HCT116 (cell line): Measurements from ENCODE around the gene NDE1. TPM values are rescaled to one million over a fixed set of nuclear protein-coding genes. Genes with fewer than 3 reads are reported as not detected.

ENCODE experiments used
- ATAC-seq: fragments of 200-7000 bp; cut with Tn5 transposase; 2 replicates; pipeline ENCODE4 v1.9.1; 2020; ENCODE audit warnings: mild to moderate bottlenecking, moderate library complexity
- BruUV-seq: library from RNA; stranded (reverse); fragments of 400-500 nt; replicated peaks from 2 replicates; lab custom pipeline; 2021; lab: Mats Ljungman, UMichigan
- CTCF ChIA-PET: fragments of 300-600 bp; sonication (Branson Sonifier 250); formaldehyde crosslinking; loops from one replicate; lab custom pipeline; 2021; ENCODE audit warnings: antibody characterized with exemption; lab: Charles Lee
- POLR2A ChIA-PET: fragments of 300-600, 350-600 bp; sonication (Branson Sonifier 250); formaldehyde crosslinking; loops from one replicate; lab custom pipeline; 2021; ENCODE audit warnings: antibody characterized with exemption; lab: Charles Lee
- RAD21 ChIA-PET, 2 experiments: fragments of 300-600 bp; sonication (Branson Sonifier 250); formaldehyde crosslinking; loops; one replicate each; lab custom pipeline; 2023; ENCODE audit warnings: low total read pairs in 2 of 2; ENCODE audit not compliant: uncharacterized antibody in 2 of 2, unreplicated experiment in 2 of 2, low non-redundant PET in 1 of 2; lab: Charles Lee
- DNase-seq: peaks from one replicate; pipeline ENCODE4 v3.0.0-alpha.2; 2010; ENCODE audit warnings: low read depth, low spot score
- H2AFZ ChIP-seq: fragments of 200-600 bp; shearing (Covaris generic), sonication (generic); 2 replicates; pipeline ENCODE4 v1.6.1; 2017; ENCODE audit warnings: low read depth, mixed run types, mixed read lengths, antibody characterized with exemption, low read length; ENCODE audit not compliant: poor library complexity, severe bottlenecking
- H3K27ac ChIP-seq: 2 replicates; pipeline ENCODE4 v1.5.1; 2012; ENCODE audit warnings: low read depth, low read length
- H3K27me3 ChIP-seq: fragments of 200-600 bp; sonication (generic); 2 replicates; pipeline ENCODE4 v1.6.1; 2016; ENCODE audit warnings: mixed run types, low read length, mixed read lengths; ENCODE audit not compliant: insufficient read depth
- H3K36me3 ChIP-seq, 2 experiments: fragments of 200-500 bp in 1 of 2; fragments of 200-600 bp in 1 of 2; sonication (Bioruptor generic) in 1 of 2; sonication (generic) in 1 of 2; 2 replicates each; pipeline versions ENCODE4 v1.5.1 to v1.6.1; 2014 to 2016; ENCODE audit warnings: low read length in 2 of 2, inconsistent platforms in 1 of 2, mixed read lengths in 1 of 2, mixed run types in 1 of 2; ENCODE audit not compliant: insufficient read depth in 2 of 2, control insufficient read depth in 1 of 2
- H3K4me1 ChIP-seq, 2 experiments: fragments of 200-600 bp in 1 of 2; sonication (generic) in 1 of 2; 2 replicates each; pipeline versions ENCODE4 v1.5.1 to v1.6.1; 2012 to 2017; ENCODE audit warnings: low read length in 2 of 2, inconsistent platforms in 1 of 2, mild to moderate bottlenecking in 1 of 2, mixed read lengths in 1 of 2, mixed run types in 1 of 2, moderate library complexity in 1 of 2; ENCODE audit not compliant: insufficient read depth in 2 of 2, control insufficient read depth in 1 of 2
- H3K4me2 ChIP-seq: fragments of 200-600 bp; sonication (generic); 2 replicates; pipeline ENCODE4 v1.6.1; 2017; ENCODE audit warnings: mixed run types, low read length, mixed read lengths
- H3K4me3 ChIP-seq, 2 experiments: fragments of 200-600 bp in 1 of 2; sonication (generic) in 1 of 2; replicated peaks in 1 of 2; 2 replicates each; pipeline ENCODE4 v1.5.1; 2011 to 2016; ENCODE audit warnings: low read length in 2 of 2, control low read depth in 1 of 2, low read depth in 1 of 2, mild to moderate bottlenecking in 1 of 2, mixed read lengths in 1 of 2, mixed run types in 1 of 2
- H3K79me2 ChIP-seq: fragments of 200-600 bp; sonication (generic); 2 replicates; pipeline ENCODE4 v1.6.1; 2017; ENCODE audit warnings: mild to moderate bottlenecking, mixed run types, low read length, moderate library complexity, mixed read lengths; ENCODE audit not compliant: insufficient read depth
- H3K9ac ChIP-seq: fragments of 200-600 bp; sonication (generic); 2 replicates; pipeline ENCODE4 v1.6.1; 2016; ENCODE audit warnings: low read length, mixed read lengths
- H3K9me2 ChIP-seq: fragments of 200-600 bp; sonication (generic), shearing (Covaris generic); 2 replicates; pipeline ENCODE4 v1.6.1; 2017; ENCODE audit warnings: mixed run types, mild to moderate bottlenecking, moderate library complexity; ENCODE audit not compliant: insufficient read depth
- H3K9me3 ChIP-seq, 2 experiments: fragments of 200-500 bp in 1 of 2; fragments of 200-600 bp in 1 of 2; sonication (Bioruptor generic) in 1 of 2; sonication (generic) in 1 of 2; 2 replicates each; pipeline ENCODE4 v1.6.1; 2014 to 2017; ENCODE audit warnings: low read length in 2 of 2, mixed read lengths in 2 of 2, inconsistent platforms in 1 of 2, low read depth in 1 of 2, mild to moderate bottlenecking in 1 of 2, mixed run types in 1 of 2, moderate library complexity in 1 of 2; ENCODE audit not compliant: control insufficient read depth in 1 of 2, insufficient read depth in 1 of 2
- H4K20me1 ChIP-seq: fragments of 200-600 bp; sonication (generic), shearing (Covaris generic); 2 replicates; pipeline ENCODE4 v1.6.1; 2017; ENCODE audit warnings: mixed run types, mild to moderate bottlenecking, moderate library complexity; ENCODE audit not compliant: insufficient read depth
- CBX3 ChIP-seq: IDR thresholded peaks from 2 replicates; pipeline ENCODE4 v1.6.1; 2012; ENCODE audit warnings: low read depth
- CEBPB ChIP-seq: IDR thresholded peaks from 2 replicates; pipeline ENCODE4 v1.6.1; 2012; ENCODE audit warnings: low read depth
- CTCF ChIP-seq, 3 experiments: fragments of 200-600 bp in 1 of 3; sonication (generic) in 1 of 3; IDR thresholded peaks in 2 of 3; conservative IDR thresholded peaks in 1 of 3; 2 replicates each; pipeline ENCODE4 v1.5.1; 2012 to 2017; ENCODE audit warnings: low read depth in 2 of 3, low read length in 2 of 3, antibody characterized with exemption in 1 of 3, borderline replicate concordance in 1 of 3, control low read depth in 1 of 3, mild to moderate bottlenecking in 1 of 3, mixed read lengths in 1 of 3, mixed run types in 1 of 3, moderate library complexity in 1 of 3; ENCODE audit not compliant: insufficient read depth in 1 of 3
- EGR1 ChIP-seq: IDR thresholded peaks from 2 replicates; pipeline ENCODE4 v1.6.1; 2012; ENCODE audit warnings: low read depth
- ELF1 ChIP-seq: IDR thresholded peaks from 2 replicates; pipeline ENCODE4 v1.6.1; 2012; ENCODE audit warnings: low read depth, borderline replicate concordance
- EZH2phosphoT487 ChIP-seq: fragments of 200-600 bp; IDR thresholded peaks from 2 replicates; pipeline ENCODE4 v1.6.1; 2018; ENCODE audit warnings: antibody characterized with exemption, borderline replicate concordance
- JUND ChIP-seq: IDR thresholded peaks from 2 replicates; pipeline ENCODE4 v1.6.1; 2012
- POLR2AphosphoS5 ChIP-seq: IDR thresholded peaks from 2 replicates; pipeline ENCODE4 v1.6.1; 2011; ENCODE audit warnings: mild to moderate bottlenecking, low read depth, low read length, moderate library complexity
- RAD21 ChIP-seq: IDR thresholded peaks from 2 replicates; pipeline ENCODE4 v1.6.1; 2012; ENCODE audit warnings: low read depth, mild to moderate bottlenecking
- REST ChIP-seq: IDR thresholded peaks from 2 replicates; pipeline ENCODE4 v1.6.1; 2012; ENCODE audit warnings: low read depth
- SIN3A ChIP-seq: IDR thresholded peaks from 2 replicates; pipeline ENCODE4 v1.6.1; 2012; ENCODE audit warnings: low read depth
- SP1 ChIP-seq: IDR thresholded peaks from 2 replicates; pipeline ENCODE4 v1.6.1; 2012; ENCODE audit warnings: low read depth
- TCF7L2 ChIP-seq: IDR thresholded peaks from 2 replicates; pipeline ENCODE4 v1.7.0; 2011; ENCODE audit warnings: borderline replicate concordance, inconsistent platforms; ENCODE audit not compliant: insufficient read depth, insufficient read length; ENCODE audit errors: extremely low read depth
- YY1 ChIP-seq: IDR thresholded peaks from 2 replicates; pipeline ENCODE4 v1.6.1; 2011; ENCODE audit warnings: low read length, low read depth, moderate library complexity, mild to moderate bottlenecking; ENCODE audit not compliant: insufficient replicate concordance; ENCODE audit errors: extremely low read depth
- ZBTB33 ChIP-seq: IDR thresholded peaks from 2 replicates; pipeline ENCODE4 v1.6.1; 2011; ENCODE audit warnings: mild to moderate bottlenecking, low read length, moderate library complexity; ENCODE audit not compliant: insufficient replicate concordance; ENCODE audit errors: extremely low read depth
- ZNF274 ChIP-seq: fragments of 200-500 bp; sonication (Bioruptor generic); IDR thresholded peaks from 2 replicates; pipeline ENCODE4 v1.6.1; 2014; ENCODE audit warnings: mild to moderate bottlenecking, low read depth, low read length, inconsistent platforms
- intact Hi-C: fragments of 100-400 bp; cut with micrococcal nuclease; formaldehyde crosslinking; loops from 2 replicates; pipeline ENCODE4 v1.10.0; 2022
- total RNA-seq: library from RNA; stranded (reverse); gene quantifications from one replicate; pipeline ENCODE4 v1.2.1, GENCODE V29; 2021; ENCODE audit not compliant: unreplicated experiment

Gene NDE1
- total RNA-seq, 1 experiment from 2014 or later, result 103 TPM

GRCh38 chr16:15672514-15673167 lies 22.6 kb downstream of the NDE1 start:
- no peaks in the 10 kb centered on the region for H3K9me2 ChIP-seq
- no peaks in the 10 kb centered on the region for H3K27me3 ChIP-seq
- H2AFZ ChIP-seq, result no peak overlapping the region
- H4K20me1 ChIP-seq, result no peaks in the 10 kb centered on the region
- TF ChIP-seq RAD21, result no peak
- TF ChIP-seq SIN3A, result no peak
- no peak for TF ChIP-seq POLR2AphosphoS5
- TF ChIP-seq JUND, result no peak
- no peak for TF ChIP-seq ELF1
- TF ChIP-seq EZH2phosphoT487, result no peak
- TF ChIP-seq SP1, result no peak
- TF ChIP-seq EGR1, result no peak
- TF ChIP-seq YY1, result no peak
- TF ChIP-seq CEBPB, result no peak
- no peak for TF ChIP-seq CBX3
- TF ChIP-seq REST, result no peak
- TF ChIP-seq TCF7L2, result no peak
- no peak for TF ChIP-seq ZNF274
- no peak for TF ChIP-seq CTCF (IDR thresholded peaks at IDR 0.05 in 2 of 3, conservative IDR thresholded peaks at IDR 0.05 in 1 of 3; ENCODE audit: borderline replicate concordance in 1 of 3, insufficient read depth in 1 of 3, low read depth in 2 of 3, low read length in 2 of 3)
- no peak for TF ChIP-seq ZBTB33
- TF ChIP-seq, all 23 proteins: peak for 0
- H3K4me3 ChIP-seq, result no peak overlapping the region
- BruUV-seq, result no TSS peak
- H3K4me2 ChIP-seq, result no peak overlapping the region
- H3K79me2 ChIP-seq, result peaks cover 34% of the 10 kb centered on the region; the same call in 1 of the 2 replicates
- CTCF ChIA-PET, result no interaction called here
- RAD21 ChIA-PET, result no interaction called here
- H3K9me3 ChIP-seq, result no peaks in the 10 kb centered on the region
- intact Hi-C loops, result no loop called here
- no peak overlapping the region for H3K9ac ChIP-seq
- POLR2A ChIA-PET, result no interaction called here
- peaks cover 0 to 6% of the 10 kb centered on the region in 2 experiments; a peak in 1 of 4 replicates for H3K4me1 ChIP-seq
- DNase-seq, result no peak
- no peak overlapping the region for H3K27ac ChIP-seq
- peaks cover 5 to 16% of the 10 kb centered on the region in 2 experiments; a peak in 2 of 4 replicates for H3K36me3 ChIP-seq
- no peak for ATAC-seq
